ENCODE data around the gene IFTAP.

DNA sequence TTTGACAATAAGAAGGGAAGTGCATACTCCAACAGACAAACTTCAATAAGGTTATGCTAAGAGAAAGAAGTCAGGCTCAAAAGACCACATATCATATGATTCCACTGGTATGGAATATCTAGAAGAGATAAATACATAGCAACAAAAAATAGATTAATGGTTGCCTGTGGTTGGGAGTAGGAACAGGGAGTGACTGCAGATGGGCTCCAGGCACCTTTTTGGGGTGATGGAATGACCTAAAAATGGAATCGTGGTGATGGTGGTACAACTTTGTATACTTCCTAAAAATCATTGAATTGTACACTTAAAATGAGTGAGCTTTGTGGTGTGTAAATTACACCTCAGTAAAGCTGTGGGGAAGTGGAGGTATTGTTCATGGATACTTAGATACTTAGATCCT is 32.7 kb downstream of the IFTAP start:
- TF ChIP-seq, protein P1, sequence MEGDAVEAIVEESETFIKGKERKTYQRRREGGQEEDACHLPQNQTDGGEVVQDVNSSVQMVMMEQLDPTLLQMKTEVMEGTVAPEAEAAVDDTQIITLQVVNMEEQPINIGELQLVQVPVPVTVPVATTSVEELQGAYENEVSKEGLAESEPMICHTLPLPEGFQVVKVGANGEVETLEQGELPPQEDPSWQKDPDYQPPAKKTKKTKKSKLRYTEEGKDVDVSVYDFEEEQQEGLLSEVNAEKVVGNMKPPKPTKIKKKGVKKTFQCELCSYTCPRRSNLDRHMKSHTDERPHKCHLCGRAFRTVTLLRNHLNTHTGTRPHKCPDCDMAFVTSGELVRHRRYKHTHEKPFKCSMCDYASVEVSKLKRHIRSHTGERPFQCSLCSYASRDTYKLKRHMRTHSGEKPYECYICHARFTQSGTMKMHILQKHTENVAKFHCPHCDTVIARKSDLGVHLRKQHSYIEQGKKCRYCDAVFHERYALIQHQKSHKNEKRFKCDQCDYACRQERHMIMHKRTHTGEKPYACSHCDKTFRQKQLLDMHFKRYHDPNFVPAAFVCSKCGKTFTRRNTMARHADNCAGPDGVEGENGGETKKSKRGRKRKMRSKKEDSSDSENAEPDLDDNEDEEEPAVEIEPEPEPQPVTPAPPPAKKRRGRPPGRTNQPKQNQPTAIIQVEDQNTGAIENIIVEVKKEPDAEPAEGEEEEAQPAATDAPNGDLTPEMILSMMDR (IDR thresholded peaks at IDR 0.05), result no peak
- no peak for TF ChIP-seq POLR2A (IDR thresholded peaks at IDR 0.05)

All from esophagus squamous epithelium (tissue), 4 donors.